KMS-11 (cell line): ENCODE measurements around the gene IFRD2.

Experiments used
- H2AFZ ChIP-seq: fragments of 200-600 bp; sonication (generic); 2 replicates; pipeline ENCODE4 v1.6.1; 2016; ENCODE audit warnings: antibody characterized with exemption, mixed run types, low read depth
- H3K27ac ChIP-seq: fragments of 200-600 bp; sonication (generic); 2 replicates; pipeline ENCODE4 v1.6.1; 2016; ENCODE audit warnings: mild to moderate bottlenecking, mixed run types
- H3K27me3 ChIP-seq: fragments of 200-600 bp; sonication (generic); 2 replicates; pipeline ENCODE4 v1.6.1; 2017; ENCODE audit warnings: mild to moderate bottlenecking, low read depth, mixed run types, moderate library complexity; ENCODE audit not compliant: insufficient read depth
- H3K36me3 ChIP-seq: fragments of 200-600 bp; sonication (generic); 2 replicates; pipeline ENCODE4 v1.6.1; 2017; ENCODE audit warnings: mild to moderate bottlenecking, mixed run types; ENCODE audit not compliant: insufficient read depth
- H3K4me1 ChIP-seq: fragments of 200-600 bp; sonication (generic); 2 replicates; pipeline ENCODE4 v1.6.1; 2016; ENCODE audit warnings: mild to moderate bottlenecking, low read depth, mixed run types; ENCODE audit not compliant: poor library complexity, severe bottlenecking
- H3K4me2 ChIP-seq: fragments of 200-600 bp; sonication (generic); 2 replicates; pipeline ENCODE4 v1.7.0; 2016; ENCODE audit warnings: mild to moderate bottlenecking, mixed run types
- H3K4me3 ChIP-seq: fragments of 200-600 bp; sonication (generic); IDR thresholded peaks from 2 replicates; pipeline ENCODE4 v1.6.1; 2017; ENCODE audit warnings: low read depth, low read length, mixed read lengths; ENCODE audit not compliant: insufficient read depth
- H3K79me2 ChIP-seq: fragments of 200-600 bp; sonication (generic); 2 replicates; pipeline ENCODE4 v1.6.1; 2016; ENCODE audit warnings: low read depth, mixed run types; ENCODE audit not compliant: insufficient read depth
- H3K9ac ChIP-seq: fragments of 200-600 bp; sonication (generic); 2 replicates; pipeline ENCODE4 v1.6.1; 2016; ENCODE audit warnings: mild to moderate bottlenecking, mixed run types
- H4K20me1 ChIP-seq: fragments of 200-600 bp; sonication (generic); 2 replicates; pipeline ENCODE4 v1.6.1; 2016; ENCODE audit warnings: mild to moderate bottlenecking, mixed run types; ENCODE audit not compliant: insufficient read depth
- TF ChIP-seq, protein P1 (sequence below): fragments of 200-600 bp; sonication (generic); conservative IDR thresholded peaks from 2 replicates; pipeline ENCODE4 v1.6.1; 2017; ENCODE audit warnings: low read depth, mild to moderate bottlenecking, antibody characterized with exemption, low read length, moderate library complexity, mixed read lengths

IFRD2 gene

DNA sequence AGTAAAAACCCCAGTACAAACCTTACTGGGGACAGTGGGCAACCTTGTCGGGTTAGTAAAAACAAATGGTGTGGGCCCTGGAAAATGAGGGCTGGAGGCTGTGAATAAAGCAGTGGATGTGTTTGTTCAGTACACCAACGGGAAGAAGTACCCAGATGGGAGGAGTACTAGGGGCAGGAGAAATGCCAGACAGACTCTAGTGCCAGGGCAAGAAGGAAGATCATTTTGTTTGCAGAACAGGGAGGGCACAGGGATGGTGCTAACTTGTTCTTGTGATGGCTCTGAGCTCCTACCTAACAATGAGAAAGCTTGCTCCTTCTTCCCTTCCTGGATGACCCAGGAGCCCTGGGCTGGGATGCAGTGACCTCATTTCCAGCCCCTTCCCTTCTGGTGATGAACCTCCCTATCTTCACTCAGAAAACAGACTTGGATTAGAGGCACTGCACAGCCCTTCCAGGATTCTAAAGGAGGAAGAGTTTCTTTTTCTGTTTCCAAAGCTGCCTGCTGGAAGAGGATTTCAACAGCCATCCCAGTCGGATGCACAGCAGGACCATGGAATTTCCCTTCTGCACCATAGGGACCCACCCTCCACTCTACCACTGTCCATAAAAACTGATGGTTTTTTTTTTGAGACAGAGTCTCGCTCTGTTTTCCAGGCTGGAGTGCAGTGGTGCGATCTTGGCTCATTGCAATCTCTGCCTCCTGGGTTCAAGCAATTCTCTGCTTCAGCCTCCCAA lies 42.3 kb upstream of the IFRD2 start:
- H3K4me2 ChIP-seq: no peak overlapping the region
- no peak overlapping the region for H3K4me3 ChIP-seq
- no peak overlapping the region for H3K9ac ChIP-seq
- no peak overlapping the region for H2AFZ ChIP-seq
- no peaks in the 10 kb centered on the region for H3K4me1 ChIP-seq
- no peaks in the 10 kb centered on the region for H3K36me3 ChIP-seq
- H3K79me2 ChIP-seq: peaks cover 36% of the 10 kb centered on the region
- H3K27ac ChIP-seq: no peak overlapping the region
- TF ChIP-seq, protein P1, sequence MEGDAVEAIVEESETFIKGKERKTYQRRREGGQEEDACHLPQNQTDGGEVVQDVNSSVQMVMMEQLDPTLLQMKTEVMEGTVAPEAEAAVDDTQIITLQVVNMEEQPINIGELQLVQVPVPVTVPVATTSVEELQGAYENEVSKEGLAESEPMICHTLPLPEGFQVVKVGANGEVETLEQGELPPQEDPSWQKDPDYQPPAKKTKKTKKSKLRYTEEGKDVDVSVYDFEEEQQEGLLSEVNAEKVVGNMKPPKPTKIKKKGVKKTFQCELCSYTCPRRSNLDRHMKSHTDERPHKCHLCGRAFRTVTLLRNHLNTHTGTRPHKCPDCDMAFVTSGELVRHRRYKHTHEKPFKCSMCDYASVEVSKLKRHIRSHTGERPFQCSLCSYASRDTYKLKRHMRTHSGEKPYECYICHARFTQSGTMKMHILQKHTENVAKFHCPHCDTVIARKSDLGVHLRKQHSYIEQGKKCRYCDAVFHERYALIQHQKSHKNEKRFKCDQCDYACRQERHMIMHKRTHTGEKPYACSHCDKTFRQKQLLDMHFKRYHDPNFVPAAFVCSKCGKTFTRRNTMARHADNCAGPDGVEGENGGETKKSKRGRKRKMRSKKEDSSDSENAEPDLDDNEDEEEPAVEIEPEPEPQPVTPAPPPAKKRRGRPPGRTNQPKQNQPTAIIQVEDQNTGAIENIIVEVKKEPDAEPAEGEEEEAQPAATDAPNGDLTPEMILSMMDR: no peak
- H3K27me3 ChIP-seq: no peaks in the 10 kb centered on the region
- no peaks in the 10 kb centered on the region for H4K20me1 ChIP-seq

- Histone ChIP-seq H3K36me3 (no peaks in the 10 kb centered on the region), H3K4me1 (no peaks in the 10 kb centered on the region), H3K27ac (no peak overlapping the region), H3K4me2 (no peak overlapping the region), H3K79me2 (peaks cover 36% of the 10 kb centered on the region), H3K27me3 (no peaks in the 10 kb centered on the region), H3K4me3 (no peak overlapping the region), H4K20me1 (no peaks in the 10 kb centered on the region), H3K9ac (no peak overlapping the region), H2AFZ (no peak overlapping the region)
- TF ChIP-seq, protein P1: no peak
These were observed 41.6 kb upstream of the IFRD2 start for GRCh38 chr3:50333744-50334328.

DNA sequence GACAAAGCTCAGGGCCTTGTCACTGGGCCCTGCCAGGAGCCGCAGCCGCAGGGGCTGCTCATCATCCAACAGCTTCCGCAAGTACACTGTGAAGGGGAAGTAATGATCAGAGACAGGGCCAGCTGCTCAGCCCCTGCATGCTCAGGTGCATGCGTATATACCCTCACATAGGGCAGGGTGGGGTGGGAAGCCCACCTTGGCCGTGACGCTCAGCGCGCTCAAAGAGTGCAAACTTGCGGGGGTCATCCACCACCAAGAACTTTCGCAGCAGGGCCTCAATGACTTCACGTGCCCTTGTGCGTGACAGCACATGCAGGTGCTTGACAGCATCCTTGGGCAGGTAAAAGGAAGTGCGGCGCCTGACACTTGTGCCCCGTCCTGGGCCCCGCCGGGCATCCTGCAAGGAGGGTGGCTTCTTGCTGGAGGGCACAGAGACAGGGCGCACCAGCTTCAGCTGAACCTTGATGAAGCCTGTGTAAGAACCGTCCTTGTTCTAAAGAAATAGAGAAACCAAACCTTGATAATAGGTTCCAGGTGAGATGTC lies 39.2 kb upstream of the IFRD2 start:
- Histone ChIP-seq H3K9ac (no peak overlapping the region), H3K4me3 (no peak overlapping the region), H3K4me2 (no peak overlapping the region), H4K20me1 (no peaks in the 10 kb centered on the region), H3K4me1 (no peaks in the 10 kb centered on the region), H2AFZ (no peak overlapping the region), H3K27me3 (no peaks in the 10 kb centered on the region), H3K36me3 (no peaks in the 10 kb centered on the region), H3K27ac (no peak overlapping the region), H3K79me2 (peaks cover 39% of the 10 kb centered on the region)
- TF ChIP-seq, protein P1: no peak

DNA sequence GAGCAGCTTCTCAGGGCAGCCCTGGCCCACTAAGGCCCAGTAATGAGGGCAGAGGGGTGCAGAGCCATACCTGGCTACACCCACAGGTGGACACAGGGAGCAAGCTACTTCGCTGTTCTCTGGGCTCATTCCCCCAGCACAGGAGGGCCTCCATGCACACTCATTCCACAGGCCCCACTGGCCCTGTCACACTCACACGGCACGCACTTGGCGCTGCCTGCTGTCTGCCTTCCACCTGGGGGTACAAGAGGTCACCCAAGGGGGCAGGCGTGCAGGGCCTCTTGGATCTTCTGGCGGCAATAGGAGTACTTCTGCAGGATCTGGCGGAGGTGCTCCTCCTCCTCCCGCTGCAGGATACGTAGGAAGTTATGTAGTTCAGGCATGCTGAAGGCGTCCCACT lies 38.1 kb upstream of the IFRD2 start:
- H3K4me2 ChIP-seq: no peak overlapping the region
- H3K79me2 ChIP-seq: peaks cover 28% of the 10 kb centered on the region
- no peaks in the 10 kb centered on the region for H4K20me1 ChIP-seq
- no peak overlapping the region for H2AFZ ChIP-seq
- TF ChIP-seq, protein P1: no peak
- H3K27ac ChIP-seq: no peak overlapping the region
- H3K9ac ChIP-seq: no peak overlapping the region
- no peak overlapping the region for H3K4me3 ChIP-seq
- no peaks in the 10 kb centered on the region for H3K36me3 ChIP-seq
- no peaks in the 10 kb centered on the region for H3K4me1 ChIP-seq
- no peaks in the 10 kb centered on the region for H3K27me3 ChIP-seq
